ENCODE measurements around the gene TBC1D1. TPM values are rescaled to one million over a fixed set of nuclear protein-coding genes. Genes with fewer than 3 reads are reported as not detected.

Gene TBC1D1
- total RNA-seq, 3 donors from 2014 or later (not counting 1 experiment from before 2014, with no cell fraction given), result 59.2 to 78.6 (median 68.5) TPM

DNA sequence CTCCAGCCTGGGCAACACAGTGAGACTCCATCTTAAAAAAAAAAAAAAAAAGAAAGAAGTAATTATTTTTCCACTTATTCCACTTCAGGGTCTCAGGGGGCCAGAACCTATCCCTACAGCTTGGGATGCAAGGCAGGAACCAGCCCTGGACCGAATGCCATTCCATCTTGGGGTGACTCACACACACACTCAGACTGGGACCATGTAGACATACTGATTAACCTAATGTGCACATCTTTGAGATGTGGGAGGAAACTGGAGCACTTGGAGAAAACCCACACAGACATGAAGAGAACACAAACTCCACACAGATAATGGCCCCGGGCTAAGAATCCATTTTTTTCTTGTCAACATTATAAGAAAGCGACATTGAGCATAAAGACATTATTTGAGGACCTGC is 201.8 kb downstream of the TBC1D1 start:
- Mint-ChIP-seq H3K27me3 (ENCODE audit: low read depth in 2 of 2) (no peaks in the 10 kb centered on the region), H3K36me3 (peaks cover 30% of the 10 kb centered on the region), H3K4me3 (no peak overlapping the region), H3K27ac (no peak overlapping the region), H3K9me3 (no peaks in the 10 kb centered on the region), H3K4me1 (peaks cover 0 to 22% of the 10 kb centered on the region in 2 donors)
- H3K9me3 ChIP-seq (ENCODE audit: control insufficient read depth, insufficient read depth, low read length), result no peaks in the 10 kb centered on the region
- H3K27ac ChIP-seq (ENCODE audit: low read length), result no peak overlapping the region
- DNase-seq (no peak), ATAC-seq (no peak)
- TF ChIP-seq, protein P1, sequence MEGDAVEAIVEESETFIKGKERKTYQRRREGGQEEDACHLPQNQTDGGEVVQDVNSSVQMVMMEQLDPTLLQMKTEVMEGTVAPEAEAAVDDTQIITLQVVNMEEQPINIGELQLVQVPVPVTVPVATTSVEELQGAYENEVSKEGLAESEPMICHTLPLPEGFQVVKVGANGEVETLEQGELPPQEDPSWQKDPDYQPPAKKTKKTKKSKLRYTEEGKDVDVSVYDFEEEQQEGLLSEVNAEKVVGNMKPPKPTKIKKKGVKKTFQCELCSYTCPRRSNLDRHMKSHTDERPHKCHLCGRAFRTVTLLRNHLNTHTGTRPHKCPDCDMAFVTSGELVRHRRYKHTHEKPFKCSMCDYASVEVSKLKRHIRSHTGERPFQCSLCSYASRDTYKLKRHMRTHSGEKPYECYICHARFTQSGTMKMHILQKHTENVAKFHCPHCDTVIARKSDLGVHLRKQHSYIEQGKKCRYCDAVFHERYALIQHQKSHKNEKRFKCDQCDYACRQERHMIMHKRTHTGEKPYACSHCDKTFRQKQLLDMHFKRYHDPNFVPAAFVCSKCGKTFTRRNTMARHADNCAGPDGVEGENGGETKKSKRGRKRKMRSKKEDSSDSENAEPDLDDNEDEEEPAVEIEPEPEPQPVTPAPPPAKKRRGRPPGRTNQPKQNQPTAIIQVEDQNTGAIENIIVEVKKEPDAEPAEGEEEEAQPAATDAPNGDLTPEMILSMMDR (IDR thresholded peaks at IDR 0.05), result no peak
- no peaks in the 10 kb centered on the region for H3K4me1 ChIP-seq (ENCODE audit: control insufficient read depth, insufficient read depth, low read length)
- 93% methylated on average over 2 of the region's 3 CpGs for WGBS (ENCODE audit: insufficient coverage)
- H3K36me3 ChIP-seq (ENCODE audit: control insufficient read depth, insufficient read depth, low read length), result peaks cover 12% of the 10 kb centered on the region
- H3K27me3 ChIP-seq (ENCODE audit: control insufficient read depth, insufficient read depth, low read length), result no peaks in the 10 kb centered on the region
- intact Hi-C loops (cut with micrococcal nuclease), result no loop called here
- no peak overlapping the region for H3K4me3 ChIP-seq (ENCODE audit: low read length)

DNA sequence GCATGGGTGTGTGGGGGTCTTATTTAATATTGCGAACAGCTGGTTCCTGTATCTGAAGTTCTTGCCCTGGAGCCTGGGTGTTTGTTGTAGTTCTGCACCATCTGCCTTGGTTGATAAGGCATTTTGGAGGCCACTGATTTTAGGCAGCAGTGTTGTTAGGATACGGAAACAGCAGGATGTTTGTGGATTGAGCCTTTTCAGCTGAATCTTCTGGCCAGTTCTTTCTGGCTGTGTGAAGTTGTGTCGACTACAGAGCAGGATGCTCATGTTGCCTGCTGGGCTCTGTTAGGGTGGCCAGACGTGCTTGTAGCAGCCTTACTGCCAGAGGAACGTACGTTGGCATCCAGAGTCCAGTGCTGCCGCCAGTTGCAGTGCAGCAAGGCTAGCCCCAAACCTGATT is 203.5 kb downstream of the TBC1D1 start:
- H3K36me3 Mint-ChIP-seq, result peaks cover 30% of the 10 kb centered on the region

DNA sequence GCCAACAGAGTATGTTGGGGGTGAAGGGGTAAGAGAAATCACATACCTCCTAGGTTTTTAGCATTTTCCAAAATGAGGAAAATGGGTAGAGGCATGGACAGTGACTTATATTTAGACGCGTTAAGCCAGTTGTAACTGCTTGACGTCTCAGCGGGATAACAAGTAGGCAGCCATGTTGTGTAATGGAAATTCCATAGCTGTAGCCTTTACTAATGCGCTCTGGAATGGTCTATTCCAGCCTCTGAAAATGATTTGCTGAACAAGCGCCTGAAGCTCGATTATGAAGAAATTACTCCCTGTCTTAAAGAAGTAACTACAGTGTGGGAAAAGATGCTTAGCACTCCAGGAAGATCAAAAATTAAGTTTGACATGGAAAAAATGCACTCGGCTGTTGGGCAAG is 204.8 kb downstream of the TBC1D1 start:
- TF ChIP-seq, protein P1 (IDR thresholded peaks at IDR 0.05), result no peak
- intact Hi-C loops (cut with micrococcal nuclease), result no loop called here
- Histone ChIP-seq H3K27ac (ENCODE audit: low read length) (no peak overlapping the region), H3K4me1 (ENCODE audit: control insufficient read depth, insufficient read depth, low read length) (peaks cover under 1% of the 10 kb centered on the region), H3K9me3 (ENCODE audit: control insufficient read depth, insufficient read depth, low read length) (no peaks in the 10 kb centered on the region), H3K27me3 (ENCODE audit: control insufficient read depth, insufficient read depth, low read length) (no peaks in the 10 kb centered on the region), H3K4me3 (ENCODE audit: low read length) (no peak overlapping the region), H3K36me3 (ENCODE audit: control insufficient read depth, insufficient read depth, low read length) (peaks cover 22% of the 10 kb centered on the region)
- peaks cover 23% of the 10 kb centered on the region for H3K36me3 Mint-ChIP-seq
- ATAC-seq, result no peak
- DNase-seq, result no peak
- H3K4me1 Mint-ChIP-seq, result peaks cover 17 to 27% of the 10 kb centered on the region in 2 donors
- no peak overlapping the region for H3K27ac Mint-ChIP-seq
- no peaks in the 10 kb centered on the region for H3K9me3 Mint-ChIP-seq
- 97% methylated on average over 8 of the region's 8 CpGs for WGBS (ENCODE audit: insufficient coverage)
- no peak overlapping the region for H3K4me3 Mint-ChIP-seq
- H3K27me3 Mint-ChIP-seq (ENCODE audit: low read depth in 2 of 2), result no peaks in the 10 kb centered on the region

More for the DNA sequence above, 203.5 kb downstream of the TBC1D1 start:
- no peak overlapping the region for H3K4me3 ChIP-seq (ENCODE audit: low read length)
- Mint-ChIP-seq H3K4me1 (peaks cover 7 to 19% of the 10 kb centered on the region in 2 donors), H3K27me3 (ENCODE audit: low read depth in 2 of 2) (no peaks in the 10 kb centered on the region), H3K9me3 (no peaks in the 10 kb centered on the region), H3K4me3 (no peak overlapping the region), H3K27ac (no peak overlapping the region)
- H3K9me3 ChIP-seq (ENCODE audit: control insufficient read depth, insufficient read depth, low read length), result no peaks in the 10 kb centered on the region
- H3K36me3 ChIP-seq (ENCODE audit: control insufficient read depth, insufficient read depth, low read length), result peaks cover 24% of the 10 kb centered on the region
- no peaks in the 10 kb centered on the region for H3K27me3 ChIP-seq (ENCODE audit: control insufficient read depth, insufficient read depth, low read length)
- DNase-seq (no peak), ATAC-seq (no peak)
- no peaks in the 10 kb centered on the region for H3K4me1 ChIP-seq (ENCODE audit: control insufficient read depth, insufficient read depth, low read length)
- intact Hi-C loops (cut with micrococcal nuclease), result no loop called here
- no peak overlapping the region for H3K27ac ChIP-seq (ENCODE audit: low read length)
- TF ChIP-seq, protein P1 (IDR thresholded peaks at IDR 0.05), result no peak
- 79% methylated on average over 7 of the region's 7 CpGs for WGBS (ENCODE audit: insufficient coverage)

DNA sequence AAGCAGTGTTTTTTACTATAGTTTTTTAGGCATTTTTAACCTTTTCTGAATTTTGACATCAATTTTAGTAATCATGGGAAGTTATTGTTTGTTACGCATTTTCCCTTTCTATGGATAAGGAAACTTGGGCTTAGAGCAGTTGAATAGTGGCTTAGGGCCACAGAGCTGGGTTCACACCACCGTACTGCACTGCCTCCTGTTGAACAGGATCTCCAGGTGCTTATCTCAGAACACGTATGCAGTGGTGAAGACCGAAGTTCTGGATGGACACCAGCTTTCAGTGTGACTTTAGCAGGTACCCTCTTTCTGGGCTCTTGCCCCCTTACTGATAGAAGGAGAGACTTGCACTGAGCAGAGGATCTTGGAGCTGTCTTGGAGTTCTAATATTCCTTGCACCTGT is 206.9 kb downstream of the TBC1D1 start:
- Histone ChIP-seq H3K27me3 (ENCODE audit: control insufficient read depth, insufficient read depth, low read length) (no peaks in the 10 kb centered on the region), H3K27ac (ENCODE audit: low read length) (no peak overlapping the region), H3K9me3 (ENCODE audit: control insufficient read depth, insufficient read depth, low read length) (no peaks in the 10 kb centered on the region), H3K4me3 (ENCODE audit: low read length) (no peak overlapping the region), H3K36me3 (ENCODE audit: control insufficient read depth, insufficient read depth, low read length) (peaks cover 23% of the 10 kb centered on the region), H3K4me1 (ENCODE audit: control insufficient read depth, insufficient read depth, low read length) (peaks cover 4% of the 10 kb centered on the region)
- TF ChIP-seq, protein P1 (IDR thresholded peaks at IDR 0.05), result no peak
- Mint-ChIP-seq H3K4me1 (peaks cover 22 to 23% of the 10 kb centered on the region in 2 donors), H3K36me3 (peaks cover 15% of the 10 kb centered on the region), H3K27me3 (ENCODE audit: low read depth in 2 of 2) (no peaks in the 10 kb centered on the region), H3K4me3 (no peak overlapping the region), H3K27ac (no peak overlapping the region), H3K9me3 (no peaks in the 10 kb centered on the region)
- intact Hi-C loops (cut with micrococcal nuclease), result no loop called here
- WGBS (ENCODE audit: insufficient coverage), result 97% methylated on average over 4 of the region's 4 CpGs
- DNase-seq, result no peak
- no peak for ATAC-seq
